Keratinocyte (primary cell): Measurements from ENCODE around the gene IWS1.
"Not testable (repeated sequence)": the region's sequence is repeated elsewhere in the genome, so short reads cannot be mapped to it uniquely, and the experiment has no call there.

Experiments
- EZH2 ChIP-seq: IDR thresholded peaks from one replicate; pipeline ENCODE4 v1.6.1; 2012; ENCODE audit warnings: inconsistent platforms, mild to moderate bottlenecking, low read length, moderate library complexity
- TF ChIP-seq, protein P1 (sequence below), 3 experiments: IDR thresholded peaks in 1 of 3; conservative IDR thresholded peaks in 1 of 3; optimal IDR thresholded peaks in 1 of 3; 2 replicates in 2 of 3; 3 replicates in 1 of 3; pipeline versions ENCODE3 to v1.5.1; 2011; ENCODE audit warnings: low read length in 3 of 3, mild to moderate bottlenecking in 3 of 3, moderate library complexity in 2 of 3, control low read depth in 1 of 3, inconsistent platforms in 1 of 3; ENCODE audit not compliant: insufficient read depth in 2 of 3; ENCODE audit errors: extremely low read depth in 1 of 3

DNA sequence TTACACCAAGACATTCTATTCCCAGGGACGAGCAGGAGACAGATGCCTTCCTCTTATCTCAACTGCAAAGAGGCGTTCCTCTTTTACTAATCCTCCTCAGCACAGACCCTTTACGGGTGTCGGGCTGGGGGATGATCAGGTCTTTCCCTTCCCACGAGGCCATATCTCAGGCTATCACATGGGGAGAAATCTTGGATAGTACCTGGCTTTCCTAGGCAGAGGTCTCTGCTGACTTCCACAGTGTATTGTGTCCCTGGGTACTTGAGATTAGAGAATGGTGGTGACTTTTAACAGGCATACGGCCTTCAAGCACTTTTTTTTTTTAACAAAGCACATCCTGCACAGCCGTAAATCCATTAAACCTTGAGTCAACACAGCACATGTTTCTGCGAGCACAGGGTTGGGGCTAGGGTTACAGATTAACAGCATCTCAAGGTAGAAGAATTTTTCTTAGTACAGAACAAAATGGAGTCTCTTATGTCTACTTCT lies 16.8 kb upstream of the IWS1 start:
- TF ChIP-seq, protein P1, sequence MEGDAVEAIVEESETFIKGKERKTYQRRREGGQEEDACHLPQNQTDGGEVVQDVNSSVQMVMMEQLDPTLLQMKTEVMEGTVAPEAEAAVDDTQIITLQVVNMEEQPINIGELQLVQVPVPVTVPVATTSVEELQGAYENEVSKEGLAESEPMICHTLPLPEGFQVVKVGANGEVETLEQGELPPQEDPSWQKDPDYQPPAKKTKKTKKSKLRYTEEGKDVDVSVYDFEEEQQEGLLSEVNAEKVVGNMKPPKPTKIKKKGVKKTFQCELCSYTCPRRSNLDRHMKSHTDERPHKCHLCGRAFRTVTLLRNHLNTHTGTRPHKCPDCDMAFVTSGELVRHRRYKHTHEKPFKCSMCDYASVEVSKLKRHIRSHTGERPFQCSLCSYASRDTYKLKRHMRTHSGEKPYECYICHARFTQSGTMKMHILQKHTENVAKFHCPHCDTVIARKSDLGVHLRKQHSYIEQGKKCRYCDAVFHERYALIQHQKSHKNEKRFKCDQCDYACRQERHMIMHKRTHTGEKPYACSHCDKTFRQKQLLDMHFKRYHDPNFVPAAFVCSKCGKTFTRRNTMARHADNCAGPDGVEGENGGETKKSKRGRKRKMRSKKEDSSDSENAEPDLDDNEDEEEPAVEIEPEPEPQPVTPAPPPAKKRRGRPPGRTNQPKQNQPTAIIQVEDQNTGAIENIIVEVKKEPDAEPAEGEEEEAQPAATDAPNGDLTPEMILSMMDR (optimal IDR thresholded peaks at IDR 0.05 in 1 of 3, IDR thresholded peaks at IDR 0.05 in 1 of 3, conservative IDR thresholded peaks at IDR 0.05 in 1 of 3; ENCODE audit: extremely low read depth in 1 of 3, insufficient read depth in 2 of 3, low read length in 3 of 3) = not testable (repeated sequence)
- not testable (repeated sequence) for TF ChIP-seq EZH2
